ENCODE results near the gene ZNF566. TPM values are rescaled to one million over a fixed set of nuclear protein-coding genes. Genes with fewer than 3 reads are reported as not detected.

The ZNF566 gene
- total RNA-seq, 4 donors from 2014 or later = 17.7 to 22.2 (median 18.5) TPM

GRCh38 chr19:36527341-36527740, 38.0 kb upstream of the ZNF566 start:
- no peak overlapping the region for H3K27ac ChIP-seq
- no peak for DNase-seq
- H3K36me3 ChIP-seq = peaks cover 3 to 5% of the 10 kb centered on the region in 2 donors
- H3K4me3 ChIP-seq (replicated peaks in 1 of 3) = peak overlapping the region in 2 of 3 donors; percentile 69 to 74
- intact Hi-C loops (cut with DNase I) = no loop called here
- H3K9me3 ChIP-seq = no peaks in the 10 kb centered on the region
- WGBS, 2 donors = 8 to 10% methylated on average over 5 of the region's 5 CpGs
- H3K4me1 ChIP-seq = peaks cover 3 to 18% of the 10 kb centered on the region in 2 donors
- H3K27me3 ChIP-seq = no peaks in the 10 kb centered on the region
- TF ChIP-seq CTCF (IDR thresholded peaks at IDR 0.05) = no peak
- TF ChIP-seq POLR2A (IDR thresholded peaks at IDR 0.05) = no peak

GRCh38 chr19:36526581-36526980, 37.2 kb upstream of the ZNF566 start:
- TF ChIP-seq POLR2A (IDR thresholded peaks at IDR 0.05) (no peak), CTCF (IDR thresholded peaks at IDR 0.05) (no peak)
- intact Hi-C loops (cut with DNase I) = no loop called here
- 86 to 89% methylated on average over 5 of the region's 5 CpGs for whole genome bisulfite sequencing, 2 donors
- Histone ChIP-seq H3K36me3 (peaks cover 7 to 10% of the 10 kb centered on the region in 2 donors), H3K4me3 (replicated peaks in 1 of 3) (no peak overlapping the region), H3K27me3 (no peaks in the 10 kb centered on the region), H3K27ac (no peak overlapping the region), H3K9me3 (no peaks in the 10 kb centered on the region), H3K4me1 (peaks cover 3 to 18% of the 10 kb centered on the region in 2 donors)
- DNase-seq = no peak

- DNase-seq = no peak
- Histone ChIP-seq H3K27me3 (no peaks in the 10 kb centered on the region), H3K4me3 (replicated peaks in 1 of 3) (no peak overlapping the region), H3K36me3 (peaks cover 11 to 18% of the 10 kb centered on the region in 2 donors), H3K4me1 (peaks cover 3 to 17% of the 10 kb centered on the region in 2 donors), H3K27ac (no peak overlapping the region), H3K9me3 (no peaks in the 10 kb centered on the region)
- TF ChIP-seq POLR2A (IDR thresholded peaks at IDR 0.05) = no peak
- TF ChIP-seq CTCF (IDR thresholded peaks at IDR 0.05) = no peak
- 95 to 98% methylated on average over 4 of the region's 4 CpGs for WGBS, 2 donors
- intact Hi-C loops (cut with DNase I) = no loop called here
These were observed 35.3 kb upstream of the ZNF566 start for GRCh38 chr19:36524617-36525016.

- TF ChIP-seq CTCF (IDR thresholded peaks at IDR 0.05) = no peak
- no peak for TF ChIP-seq POLR2A (IDR thresholded peaks at IDR 0.05)
- no peaks in the 10 kb centered on the region for H3K27me3 ChIP-seq
- WGBS, 2 donors = 94 to 98% methylated on average over 2 of the region's 2 CpGs
- no peak overlapping the region for H3K4me3 ChIP-seq (replicated peaks in 1 of 3)
- no peak overlapping the region for H3K27ac ChIP-seq
- H3K4me1 ChIP-seq = no peaks in the 10 kb centered on the region
- peaks cover 42 to 51% of the 10 kb centered on the region in 2 donors for H3K36me3 ChIP-seq
- DNase-seq = no peak
- intact Hi-C loops (cut with DNase I) = no loop called here
- H3K9me3 ChIP-seq = no peaks in the 10 kb centered on the region
These were observed 24.8 kb upstream of the ZNF566 start for GRCh38 chr19:36514012-36514612.

- Histone ChIP-seq H3K27ac (no peak overlapping the region), H3K4me1 (no peaks in the 10 kb centered on the region), H3K4me3 (replicated peaks in 1 of 3) (no peak overlapping the region), H3K36me3 (no peaks in the 10 kb centered on the region), H3K9me3 (no peaks in the 10 kb centered on the region), H3K27me3 (no peaks in the 10 kb centered on the region)
- intact Hi-C loops (cut with DNase I) = no loop called here
- TF ChIP-seq POLR2A (IDR thresholded peaks at IDR 0.05) (no peak), CTCF (IDR thresholded peaks at IDR 0.05) (no peak)
- no peak for DNase-seq
- 81 to 92% methylated on average over 3 of the region's 3 CpGs for WGBS, 2 donors
These were observed 19.0 kb upstream of the ZNF566 start for GRCh38 chr19:36508325-36508724.

All from thyroid gland (tissue), 4 donors.